WTC11 (cell line): Measurements from ENCODE around the gene NUAK1. TPM values are rescaled to one million over a fixed set of nuclear protein-coding genes. Genes with fewer than 3 reads are reported as not detected.

ENCODE experiments used
- ATAC-seq: fragments of 200-7000 bp; cut with Tn5 transposase; 2 replicates; pipeline ENCODE4 v1.10.0; 2021; ENCODE audit warnings: mild to moderate bottlenecking, moderate library complexity
- CTCF ChIA-PET: fragments of 300-600 bp; sonication (Branson Sonifier 250); formaldehyde crosslinking; loops from one replicate; lab custom pipeline; 2021; ENCODE audit warnings: antibody characterized with exemption; lab: Charles Lee
- POLR2A ChIA-PET: fragments of 350-600 bp; sonication (Branson Sonifier 250); formaldehyde crosslinking; loops from one replicate; lab custom pipeline; 2021; ENCODE audit warnings: antibody characterized with exemption; lab: Charles Lee
- DNase-seq: peaks from one replicate; pipeline ENCODE4 v3.0.0; 2021; ENCODE audit warnings: low spot score
- H3K27ac Mint-ChIP-seq: 2 replicates; pipeline ENCODE4 v1.8.0; 2021; ENCODE audit warnings: mixed read lengths
- H3K27me3 Mint-ChIP-seq: 2 replicates; pipeline ENCODE4 v1.8.0; 2021; ENCODE audit warnings: low read depth, mild to moderate bottlenecking, moderate library complexity, mixed read lengths
- H3K36me3 Mint-ChIP-seq: 2 replicates; pipeline ENCODE4 v1.8.0; 2021; ENCODE audit warnings: mixed read lengths
- H3K4me1 Mint-ChIP-seq: 2 replicates; pipeline ENCODE4 v1.8.0; 2022; ENCODE audit warnings: mixed read lengths
- H3K4me3 Mint-ChIP-seq: 2 replicates; pipeline ENCODE4 v1.8.0; 2021; ENCODE audit warnings: mild to moderate bottlenecking, moderate library complexity, mixed read lengths
- H3K9me3 Mint-ChIP-seq: 2 replicates; pipeline ENCODE4 v1.8.0; 2021; ENCODE audit warnings: mixed read lengths
- CBFB ChIP-seq: sonication (generic); formaldehyde crosslinking; IDR thresholded peaks from 2 replicates; pipeline ENCODE4 v1.8.1; 2022; ENCODE audit warnings: mild to moderate bottlenecking, low read depth, missing genetic modification reagents
- CREB1 ChIP-seq: sonication (generic); formaldehyde crosslinking; IDR thresholded peaks from 2 replicates; pipeline ENCODE4 v1.8.0; 2023; ENCODE audit warnings: mild to moderate bottlenecking, missing genetic modification reagents
- CREM ChIP-seq: sonication (generic); formaldehyde crosslinking; IDR thresholded peaks from 2 replicates; pipeline ENCODE4 v1.8.1; 2022; ENCODE audit warnings: mild to moderate bottlenecking, missing genetic modification reagents, moderate library complexity
- CTCF ChIP-seq: fragments of 200-600 bp; IDR thresholded peaks from 2 replicates; pipeline ENCODE4 v1.8.0; 2022; ENCODE audit warnings: antibody characterized with exemption
- E2F1 ChIP-seq: sonication (generic); formaldehyde crosslinking; IDR thresholded peaks from 2 replicates; pipeline ENCODE4 v1.8.0; 2022; ENCODE audit warnings: mild to moderate bottlenecking, missing genetic modification reagents
- E2F5 ChIP-seq: sonication (generic); formaldehyde crosslinking; IDR thresholded peaks from 2 replicates; pipeline ENCODE4 v1.8.1; 2022; ENCODE audit warnings: mild to moderate bottlenecking, moderate library complexity, missing genetic modification reagents
- ETV6 ChIP-seq: sonication (generic); formaldehyde crosslinking; IDR thresholded peaks from 2 replicates; pipeline ENCODE4 v1.8.1; 2022; ENCODE audit warnings: mild to moderate bottlenecking, missing genetic modification reagents
- MXD4 ChIP-seq: fragments of 250-450 bp; sonication (Bioruptor Pico); IDR thresholded peaks from 2 replicates; pipeline ENCODE4 v1.8.0; 2021; ENCODE audit warnings: mild to moderate bottlenecking, moderate library complexity, borderline replicate concordance
- NFYB ChIP-seq: sonication (generic); formaldehyde crosslinking; conservative IDR thresholded peaks from 2 replicates; pipeline ENCODE4 v1.8.0; 2022; ENCODE audit warnings: low read depth, missing genetic modification reagents
- RELA ChIP-seq: sonication (generic); formaldehyde crosslinking; IDR thresholded peaks from 2 replicates; pipeline ENCODE4 v1.8.1; 2022; ENCODE audit warnings: missing genetic modification reagents, mild to moderate bottlenecking, borderline replicate concordance
- SMAD4 ChIP-seq: sonication (generic); formaldehyde crosslinking; IDR thresholded peaks from 2 replicates; pipeline ENCODE4 v1.8.0; 2022; ENCODE audit warnings: mild to moderate bottlenecking, missing genetic modification reagents
- SOX15 ChIP-seq: fragments of 250-450 bp; sonication (Bioruptor Pico); IDR thresholded peaks from 2 replicates; pipeline ENCODE4 v1.9.0; 2021; ENCODE audit warnings: mild to moderate bottlenecking
- ZNF121 ChIP-seq: sonication (generic); formaldehyde crosslinking; IDR thresholded peaks from 2 replicates; pipeline ENCODE4 v1.8.0; 2023; ENCODE audit warnings: missing genetic modification reagents
- ZNF219 ChIP-seq: sonication (generic); formaldehyde crosslinking; IDR thresholded peaks from 2 replicates; pipeline ENCODE4 v1.8.0; 2023; ENCODE audit warnings: missing genetic modification reagents, mild to moderate bottlenecking, borderline replicate concordance
- ZNF425 ChIP-seq: fragments of 250-450 bp; sonication (Bioruptor Pico); conservative IDR thresholded peaks from 2 replicates; pipeline ENCODE4 v1.9.0; 2021; ENCODE audit warnings: mild to moderate bottlenecking
- total RNA-seq: library from RNA; stranded (reverse); gene quantifications from 3 replicates; pipeline ENCODE4 v1.2.3, GENCODE V29; 2021
- TF ChIP-seq, protein P1 (sequence below): fragments of 250-450 bp; sonication (Bioruptor Pico); IDR thresholded peaks from 2 replicates; pipeline ENCODE4 v1.9.0; 2021; ENCODE audit warnings: mild to moderate bottlenecking, borderline replicate concordance
- TF ChIP-seq, protein P2 (sequence below): sonication (generic); formaldehyde crosslinking; IDR thresholded peaks from 2 replicates; pipeline ENCODE4 v1.8.1; 2023; ENCODE audit warnings: mild to moderate bottlenecking, missing genetic modification reagents, moderate library complexity

Gene NUAK1
- total RNA-seq, 1 experiment from 2014 or later = 15.9 TPM

- ChIA-PET POLR2A (no interaction called here), CTCF (no interaction called here)
- no peaks in the 10 kb centered on the region for H3K27me3 Mint-ChIP-seq
These were observed 93.5 kb downstream of the NUAK1 start for GRCh38 chr12:106045251-106045674.

More at GRCh38 chr12:106045251-106045674, 93.5 kb downstream of the NUAK1 start:
- no peak for TF ChIP-seq ZNF219 (CRISPR knock-in tag)
- TF ChIP-seq RELA (CRISPR knock-in tag) = no peak
- no peak for TF ChIP-seq SMAD4 (CRISPR knock-in tag)
- TF ChIP-seq CBFB (CRISPR knock-in tag) = no peak
- no peak for TF ChIP-seq MXD4 (CRISPR knock-in tag)
- TF ChIP-seq, protein P1, sequence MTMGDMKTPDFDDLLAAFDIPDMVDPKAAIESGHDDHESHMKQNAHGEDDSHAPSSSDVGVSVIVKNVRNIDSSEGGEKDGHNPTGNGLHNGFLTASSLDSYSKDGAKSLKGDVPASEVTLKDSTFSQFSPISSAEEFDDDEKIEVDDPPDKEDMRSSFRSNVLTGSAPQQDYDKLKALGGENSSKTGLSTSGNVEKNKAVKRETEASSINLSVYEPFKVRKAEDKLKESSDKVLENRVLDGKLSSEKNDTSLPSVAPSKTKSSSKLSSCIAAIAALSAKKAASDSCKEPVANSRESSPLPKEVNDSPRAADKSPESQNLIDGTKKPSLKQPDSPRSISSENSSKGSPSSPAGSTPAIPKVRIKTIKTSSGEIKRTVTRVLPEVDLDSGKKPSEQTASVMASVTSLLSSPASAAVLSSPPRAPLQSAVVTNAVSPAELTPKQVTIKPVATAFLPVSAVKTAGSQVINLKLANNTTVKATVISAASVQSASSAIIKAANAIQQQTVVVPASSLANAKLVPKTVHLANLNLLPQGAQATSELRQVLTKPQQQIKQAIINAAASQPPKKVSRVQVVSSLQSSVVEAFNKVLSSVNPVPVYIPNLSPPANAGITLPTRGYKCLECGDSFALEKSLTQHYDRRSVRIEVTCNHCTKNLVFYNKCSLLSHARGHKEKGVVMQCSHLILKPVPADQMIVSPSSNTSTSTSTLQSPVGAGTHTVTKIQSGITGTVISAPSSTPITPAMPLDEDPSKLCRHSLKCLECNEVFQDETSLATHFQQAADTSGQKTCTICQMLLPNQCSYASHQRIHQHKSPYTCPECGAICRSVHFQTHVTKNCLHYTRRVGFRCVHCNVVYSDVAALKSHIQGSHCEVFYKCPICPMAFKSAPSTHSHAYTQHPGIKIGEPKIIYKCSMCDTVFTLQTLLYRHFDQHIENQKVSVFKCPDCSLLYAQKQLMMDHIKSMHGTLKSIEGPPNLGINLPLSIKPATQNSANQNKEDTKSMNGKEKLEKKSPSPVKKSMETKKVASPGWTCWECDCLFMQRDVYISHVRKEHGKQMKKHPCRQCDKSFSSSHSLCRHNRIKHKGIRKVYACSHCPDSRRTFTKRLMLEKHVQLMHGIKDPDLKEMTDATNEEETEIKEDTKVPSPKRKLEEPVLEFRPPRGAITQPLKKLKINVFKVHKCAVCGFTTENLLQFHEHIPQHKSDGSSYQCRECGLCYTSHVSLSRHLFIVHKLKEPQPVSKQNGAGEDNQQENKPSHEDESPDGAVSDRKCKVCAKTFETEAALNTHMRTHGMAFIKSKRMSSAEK (CRISPR knock-in tag) = no peak
- TF ChIP-seq, protein P2, sequence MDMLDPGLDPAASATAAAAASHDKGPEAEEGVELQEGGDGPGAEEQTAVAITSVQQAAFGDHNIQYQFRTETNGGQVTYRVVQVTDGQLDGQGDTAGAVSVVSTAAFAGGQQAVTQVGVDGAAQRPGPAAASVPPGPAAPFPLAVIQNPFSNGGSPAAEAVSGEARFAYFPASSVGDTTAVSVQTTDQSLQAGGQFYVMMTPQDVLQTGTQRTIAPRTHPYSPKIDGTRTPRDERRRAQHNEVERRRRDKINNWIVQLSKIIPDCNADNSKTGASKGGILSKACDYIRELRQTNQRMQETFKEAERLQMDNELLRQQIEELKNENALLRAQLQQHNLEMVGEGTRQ = no peak
- no peak for TF ChIP-seq E2F5 (CRISPR knock-in tag)
- no peak for TF ChIP-seq ZNF425 (CRISPR knock-in tag)
- TF ChIP-seq CTCF = no peak
- TF ChIP-seq ZNF121 (CRISPR knock-in tag) = no peak
- TF ChIP-seq CREB1 (CRISPR knock-in tag) = no peak
- TF ChIP-seq E2F1 (CRISPR knock-in tag) = no peak
- TF ChIP-seq SOX15 (CRISPR knock-in tag) = no peak
- TF ChIP-seq ETV6 (CRISPR knock-in tag) = no peak
- TF ChIP-seq NFYB (CRISPR knock-in tag) = no peak
- no peak for TF ChIP-seq CREM (CRISPR knock-in tag)
- TF ChIP-seq, all 79 proteins: peak for 0
- H3K4me1 Mint-ChIP-seq = peaks cover 8% of the 10 kb centered on the region
- ATAC-seq (no peak), DNase-seq (no peak)
- H3K27ac Mint-ChIP-seq = no peak overlapping the region
- no peaks in the 10 kb centered on the region for H3K9me3 Mint-ChIP-seq
- H3K4me3 Mint-ChIP-seq = no peak overlapping the region
- H3K36me3 Mint-ChIP-seq = no peaks in the 10 kb centered on the region
